Loucy (cell line): Measurements from ENCODE around the gene DLL1.

Experiments
- H2AFZ ChIP-seq: fragments of 200-600 bp; sonication (generic); 2 replicates; pipeline ENCODE4 v1.6.0; 2016; ENCODE audit warnings: antibody characterized with exemption, mild to moderate bottlenecking, low read length, moderate library complexity
- H3F3A ChIP-seq: fragments of 200-600 bp; 2 replicates; pipeline ENCODE4 v1.6.0; 2016; ENCODE audit warnings: antibody characterized with exemption, low read depth, mild to moderate bottlenecking
- H3K27me3 ChIP-seq: fragments of 200-600 bp; sonication (generic); 2 replicates; pipeline ENCODE4 v1.6.1; 2014; ENCODE audit warnings: low read length, mild to moderate bottlenecking; ENCODE audit not compliant: insufficient read depth, poor library complexity, severe bottlenecking
- H3K36me3 ChIP-seq: fragments of 200-600 bp; sonication (generic); 2 replicates; pipeline ENCODE4 v1.6.1; 2016; ENCODE audit warnings: low read length; ENCODE audit not compliant: insufficient read depth
- H3K4me1 ChIP-seq: fragments of 200-600 bp; sonication (generic); 2 replicates; pipeline ENCODE4 v1.5.1; 2014; ENCODE audit warnings: low read length, mild to moderate bottlenecking; ENCODE audit not compliant: insufficient read depth, poor library complexity, severe bottlenecking
- H3K4me2 ChIP-seq: fragments of 200-600 bp; sonication (generic); 2 replicates; pipeline ENCODE4 v1.6.0; 2014; ENCODE audit warnings: antibody characterized with exemption, low read length, low read depth, mild to moderate bottlenecking; ENCODE audit not compliant: poor library complexity, severe bottlenecking
- H3K4me3 ChIP-seq: fragments of 200-600 bp; sonication (generic); 2 replicates; pipeline ENCODE4 v1.5.1; 2014; ENCODE audit warnings: low read length, mild to moderate bottlenecking, mixed read lengths; ENCODE audit not compliant: poor library complexity, severe bottlenecking
- H3K79me2 ChIP-seq: fragments of 200-600 bp; sonication (generic); 2 replicates; pipeline ENCODE4 v1.6.1; 2014; ENCODE audit warnings: low read length; ENCODE audit not compliant: insufficient read depth
- H3K9ac ChIP-seq: fragments of 200-600 bp; sonication (generic); 2 replicates; pipeline ENCODE4 v1.6.0; 2014; ENCODE audit warnings: mild to moderate bottlenecking, low read depth, low read length, moderate library complexity; ENCODE audit not compliant: poor library complexity, severe bottlenecking
- H3K9me2 ChIP-seq: fragments of 200-600 bp; sonication (generic); replicated peaks from 2 replicates; pipeline ENCODE4 v1.6.1; 2016; ENCODE audit warnings: low read depth, low read length, mixed read lengths
- H3K9me3 ChIP-seq: fragments of 200-600 bp; sonication (generic); 2 replicates; pipeline ENCODE4 v1.6.1; 2014; ENCODE audit warnings: mild to moderate bottlenecking, antibody characterized with exemption, low read length, low read depth; ENCODE audit not compliant: insufficient read depth
- H4K20me1 ChIP-seq: fragments of 200-600 bp; sonication (generic); 2 replicates; pipeline ENCODE4 v1.6.0; 2014; ENCODE audit warnings: antibody characterized with exemption, low read length, mild to moderate bottlenecking; ENCODE audit not compliant: insufficient read depth, poor library complexity, severe bottlenecking
- CTCF ChIP-seq: fragments of 200-600 bp; sonication (generic); conservative IDR thresholded peaks from 2 replicates; pipeline ENCODE4 v1.5.1; 2014; ENCODE audit warnings: mild to moderate bottlenecking, antibody characterized with exemption, low read length
- EZH2phosphoT487 ChIP-seq: fragments of 200-600 bp; IDR thresholded peaks from 2 replicates; pipeline ENCODE4 v1.6.1; 2018; ENCODE audit warnings: antibody characterized with exemption, mild to moderate bottlenecking, moderate library complexity, borderline replicate concordance

The DLL1 gene

GRCh38 chr6:170307080-170307545 is 16.2 kb upstream of the DLL1 start:
- H3K79me2 ChIP-seq, result peaks cover 53% of the 10 kb centered on the region
- peak overlapping the region; percentile 94 for H3K4me3 ChIP-seq
- H3F3A ChIP-seq, result no peaks in the 10 kb centered on the region
- H3K4me2 ChIP-seq, result peak overlapping the region; percentile 80
- H2AFZ ChIP-seq, result peak overlapping the region; percentile 77
- no peaks in the 10 kb centered on the region for H3K9me2 ChIP-seq
- peaks cover 56% of the 10 kb centered on the region for H3K4me1 ChIP-seq
- peak overlapping the region; percentile 95 for H3K9ac ChIP-seq
- TF ChIP-seq EZH2phosphoT487 (no peak), CTCF (no peak)
- H3K27me3 ChIP-seq, result no peaks in the 10 kb centered on the region
- H3K36me3 ChIP-seq, result no peaks in the 10 kb centered on the region
- no peaks in the 10 kb centered on the region for H3K9me3 ChIP-seq
- peaks cover 40% of the 10 kb centered on the region for H4K20me1 ChIP-seq

GRCh38 chr6:170306324-170307079 is 15.6 kb upstream of the DLL1 start, which contains the start of gene FAM120B:
Gene FAM120B (plus strand): TSS chr6:170306758. CDS start chr6:170317391, 10,633 bp downstream.
- Histone ChIP-seq H4K20me1 (peaks cover 40% of the 10 kb centered on the region), H3F3A (no peaks in the 10 kb centered on the region), H3K9me2 (no peaks in the 10 kb centered on the region), H3K9ac (peak within 1 kb of the TSS; percentile 95), H3K4me2 (peak within 1 kb of the TSS; percentile 80), H3K9me3 (no peaks in the 10 kb centered on the region), H3K4me1 (peaks cover 52% of the 10 kb centered on the region), H3K4me3 (peak within 1 kb of the TSS; percentile 94), H2AFZ (peak within 1 kb of the TSS; percentile 92), H3K36me3 (no peaks in the 10 kb centered on the region), H3K79me2 (peaks cover 48% of the 10 kb centered on the region), H3K27me3 (no peaks in the 10 kb centered on the region)
- no peak for TF ChIP-seq CTCF
- TF ChIP-seq EZH2phosphoT487, result no peak

GRCh38 chr6:170305805-170306323 is 15.0 kb upstream of the DLL1 start:
- H3K9me2 ChIP-seq, result no peaks in the 10 kb centered on the region
- TF ChIP-seq EZH2phosphoT487, result no peak
- TF ChIP-seq CTCF, result no peak

More at GRCh38 chr6:170305805-170306323, 15.0 kb upstream of the DLL1 start:
- Histone ChIP-seq H3K4me3 (peak overlapping the region; percentile 94), H3K4me1 (peaks cover 48% of the 10 kb centered on the region), H3K27me3 (no peaks in the 10 kb centered on the region), H3K79me2 (peaks cover 42% of the 10 kb centered on the region), H3K9ac (peak overlapping the region; percentile 95), H3K36me3 (no peaks in the 10 kb centered on the region), H2AFZ (peak overlapping the region; percentile 92), H4K20me1 (peaks cover 37% of the 10 kb centered on the region), H3K9me3 (no peaks in the 10 kb centered on the region), H3K4me2 (peak overlapping the region; percentile 80), H3F3A (no peaks in the 10 kb centered on the region)
